Bone marrow (tissue), 2 donors: ENCODE measurements around the gene METAP1D.
A peak's percentile ranks its signal among the peaks of the same experiment; 100 is the strongest.

ENCODE experiments used
- DNase-seq, 2 donors: peaks; one replicate each; lab custom pipeline; 2025; lab: John Stamatoyannopoulos, UW

The METAP1D gene

GRCh38 chr2:172091761-172092566 lies 92.2 kb downstream of the METAP1D start:
- DNase-seq = no peak

- no peak for DNase-seq
These were observed 93.1 kb downstream of the METAP1D start for GRCh38 chr2:172092716-172093415.

- DNase-seq = no peak
These were observed 93.9 kb downstream of the METAP1D start for GRCh38 chr2:172093416-172094293.

- no peak for DNase-seq
These were observed 94.8 kb downstream of the METAP1D start for GRCh38 chr2:172094294-172095145.

- DNase-seq = peak in 1 of 2 donors; percentile 55
These were observed 95.6 kb downstream of the METAP1D start for GRCh38 chr2:172095146-172095904.

DNA sequence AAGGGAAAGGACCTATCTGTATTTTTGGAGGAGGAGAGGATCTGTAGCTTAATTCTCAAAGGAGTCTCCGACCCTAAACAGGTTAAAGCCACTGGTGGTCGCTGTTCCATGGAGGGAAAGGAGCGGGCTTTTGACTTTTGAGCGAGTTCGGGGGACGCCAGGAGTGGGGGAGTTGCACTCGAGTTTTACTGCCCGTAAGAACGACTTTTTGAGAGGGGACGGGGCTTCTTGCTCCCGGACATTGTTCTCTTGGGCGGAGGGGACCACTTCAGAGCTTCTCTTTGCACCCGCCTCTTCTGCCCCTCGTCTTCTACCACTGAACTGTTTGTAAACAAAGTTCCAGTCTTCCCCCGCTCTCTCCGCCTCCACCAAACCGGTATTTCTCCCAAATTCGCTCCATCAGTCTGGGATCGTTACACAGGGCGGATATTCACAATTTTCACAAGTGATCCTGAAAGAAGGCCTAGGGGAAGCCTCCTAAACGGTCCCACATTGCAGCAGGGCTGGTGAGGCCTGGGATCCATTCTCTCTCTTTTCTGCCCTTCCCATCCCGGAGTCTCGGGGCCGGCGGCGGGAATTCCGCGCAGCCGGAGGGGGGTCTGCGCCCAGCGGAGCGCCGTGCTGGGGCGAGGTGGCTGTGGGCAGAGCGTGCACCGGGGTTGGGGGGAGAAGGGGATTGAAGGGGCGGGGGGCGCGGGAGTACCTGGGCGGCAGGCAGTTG lies 96.3 kb downstream of the METAP1D start:
- no peak for DNase-seq

DNA sequence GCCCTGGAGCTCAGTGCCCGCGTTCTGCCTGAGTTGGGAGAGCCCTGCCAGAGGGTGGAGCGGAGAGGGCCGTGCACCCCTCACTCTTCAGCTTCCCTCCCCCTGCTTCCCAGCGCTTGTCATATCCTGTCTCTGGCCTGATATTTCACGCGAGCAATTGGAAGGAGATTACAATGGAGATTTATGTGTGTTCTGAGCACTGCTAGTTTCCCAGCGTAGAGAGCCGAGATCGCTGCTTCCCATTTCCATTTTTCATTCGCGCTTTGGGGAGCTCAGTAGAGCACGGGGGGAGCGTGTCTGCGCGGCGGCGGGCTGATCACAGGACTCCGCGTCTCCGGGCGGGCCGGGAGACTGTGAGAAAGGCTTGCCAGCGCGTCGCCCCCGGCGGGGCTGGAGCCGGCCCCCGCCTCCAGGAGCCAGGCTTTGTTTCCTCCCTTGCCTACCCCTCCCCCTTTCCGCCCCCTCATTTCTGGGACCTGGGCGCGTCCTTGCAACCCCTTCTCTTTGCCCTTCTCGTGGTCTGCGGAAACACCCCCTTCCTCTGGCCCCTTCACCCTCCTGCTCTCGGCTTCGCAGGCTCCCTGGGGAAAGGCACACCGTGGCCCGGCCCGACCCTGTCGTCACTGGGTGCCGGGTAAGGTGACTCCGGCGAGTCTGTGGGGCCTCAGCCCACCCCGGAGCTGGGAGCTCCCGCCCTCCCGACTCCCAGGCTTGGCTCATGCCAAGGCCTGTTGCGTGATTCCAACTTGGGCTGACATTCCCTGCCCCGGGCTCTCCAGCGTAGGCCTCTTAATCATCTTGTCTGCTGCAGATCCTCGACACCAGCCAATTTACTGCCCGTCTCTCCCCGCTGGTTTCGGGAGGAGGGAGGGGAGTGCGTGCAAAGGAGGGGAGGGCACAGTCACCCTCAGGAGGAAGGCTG lies 97.1 kb downstream of the METAP1D start:
- no peak for DNase-seq

GRCh38 chr2:172097557-172098131 lies 97.9 kb downstream of the METAP1D start:
- no peak for DNase-seq

DNA sequence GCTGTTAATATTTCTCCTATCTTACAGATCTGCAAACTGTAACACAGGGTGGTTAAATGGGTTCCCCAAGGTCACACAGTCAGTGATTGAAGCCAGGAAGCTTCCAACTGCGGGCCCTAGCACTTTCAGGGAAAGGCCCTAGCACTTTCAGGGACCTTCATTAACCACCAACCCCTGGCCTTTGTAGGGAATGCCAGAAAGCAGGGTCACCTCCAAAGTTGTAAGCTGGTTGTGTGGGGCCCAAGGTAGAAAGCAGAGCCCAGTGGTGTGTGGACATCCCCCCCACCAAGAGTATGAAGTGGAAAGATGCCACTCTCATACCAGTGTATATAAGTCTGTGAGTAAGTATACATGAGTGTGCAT lies 98.5 kb downstream of the METAP1D start:
- no peak for DNase-seq

GRCh38 chr2:172098650-172099471 lies 99.1 kb downstream of the METAP1D start:
- DNase-seq = peak in 1 of 2 donors; percentile 54

DNA sequence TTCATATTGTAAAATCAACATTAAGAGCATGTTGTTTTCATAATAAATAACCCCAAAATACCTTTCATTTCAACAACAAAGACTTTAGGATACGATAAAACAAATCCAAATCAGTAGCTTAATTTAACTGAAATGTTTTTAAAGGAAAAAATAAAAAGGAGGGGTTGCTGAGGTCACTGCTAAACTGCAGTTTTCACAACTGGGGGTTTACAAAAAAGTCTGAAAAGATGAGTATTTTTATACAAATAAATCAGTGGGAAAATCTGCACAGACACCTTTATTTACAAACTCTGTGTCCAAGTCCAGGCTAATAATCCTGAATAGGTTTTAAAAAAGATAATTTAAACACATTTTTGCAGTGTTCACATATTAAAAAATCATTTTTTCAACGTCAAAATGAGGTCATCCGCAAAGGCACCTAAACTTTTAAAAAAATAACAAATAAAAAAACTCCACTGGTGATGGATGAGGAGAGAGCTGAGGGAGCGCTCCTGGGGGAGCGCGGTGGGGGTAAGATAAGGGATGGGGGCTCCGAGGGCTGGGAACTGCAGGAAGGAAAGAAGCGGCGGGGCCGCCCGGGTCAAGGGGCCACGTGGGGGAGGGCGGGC lies 99.8 kb downstream of the METAP1D start:
- no peak for DNase-seq

DNA sequence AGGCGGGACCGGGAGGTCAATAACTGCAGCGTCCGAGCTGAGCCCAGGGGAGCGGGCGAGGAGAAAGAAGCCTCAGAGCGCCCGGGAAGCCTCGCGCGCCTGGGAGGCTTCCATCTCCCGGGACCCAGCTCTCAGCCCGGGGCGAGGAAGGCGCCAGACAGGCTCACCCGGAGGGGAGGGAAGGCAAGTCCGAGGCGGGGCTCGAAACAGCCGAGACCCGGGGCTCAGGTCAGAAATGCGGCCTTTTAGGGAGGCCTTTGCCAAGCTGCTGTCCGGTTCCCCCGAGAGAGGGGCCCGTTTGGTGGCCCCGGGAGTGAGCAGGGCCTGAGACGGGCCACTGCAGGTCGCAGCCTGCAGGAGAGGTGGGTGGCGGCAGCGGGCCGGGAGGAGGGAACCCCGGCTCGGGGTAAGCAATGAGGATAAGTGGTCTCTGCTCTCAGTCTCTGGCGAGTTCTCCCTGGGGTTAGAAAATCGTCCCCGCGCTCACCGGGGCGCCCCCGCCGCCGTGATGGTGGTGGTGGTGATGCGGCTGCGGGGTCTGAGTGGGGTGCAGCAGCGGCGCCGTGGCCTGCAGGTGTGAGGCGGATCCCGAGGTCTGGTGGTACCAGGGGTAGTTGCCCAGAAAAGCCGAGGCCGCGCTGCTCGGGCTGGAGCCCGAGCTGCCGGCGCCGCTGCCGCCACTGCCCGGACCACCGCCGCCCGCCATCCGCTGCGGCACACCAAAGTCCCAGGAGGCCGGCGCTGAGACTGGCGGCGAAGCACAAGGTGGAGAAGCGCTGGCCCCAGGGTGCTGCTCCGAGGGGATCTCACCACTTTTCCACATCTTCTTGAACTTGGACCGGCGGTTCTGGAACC lies 100.6 kb downstream of the METAP1D start:
- no peak for DNase-seq

GRCh38 chr2:172100935-172101820 lies 101.4 kb downstream of the METAP1D start:
- no peak for DNase-seq

- no peak for DNase-seq
These were observed 102.2 kb downstream of the METAP1D start for GRCh38 chr2:172101821-172102390.
